Activated CD4-positive, alpha-beta T cell treated with anti-CD3 and anti-CD28 coated beads, Interleukin-2, amount 50 U/mL, for 24 hours (primary cell): ENCODE results near the gene NR2C2.
A peak's percentile ranks its signal among the peaks of the same experiment; 100 is the strongest.
"Not testable (repeated sequence)": the region's sequence is repeated elsewhere in the genome, so short reads cannot be mapped to it uniquely, and the experiment has no call there.

Experiments
- DNase-seq, 2 donors: peaks; one replicate each; pipeline ENCODE4 v3.0.0-alpha.2; 2020; ENCODE audit warnings: low read depth in 1 of 2, low spot score in 1 of 2

Gene NR2C2

DNA sequence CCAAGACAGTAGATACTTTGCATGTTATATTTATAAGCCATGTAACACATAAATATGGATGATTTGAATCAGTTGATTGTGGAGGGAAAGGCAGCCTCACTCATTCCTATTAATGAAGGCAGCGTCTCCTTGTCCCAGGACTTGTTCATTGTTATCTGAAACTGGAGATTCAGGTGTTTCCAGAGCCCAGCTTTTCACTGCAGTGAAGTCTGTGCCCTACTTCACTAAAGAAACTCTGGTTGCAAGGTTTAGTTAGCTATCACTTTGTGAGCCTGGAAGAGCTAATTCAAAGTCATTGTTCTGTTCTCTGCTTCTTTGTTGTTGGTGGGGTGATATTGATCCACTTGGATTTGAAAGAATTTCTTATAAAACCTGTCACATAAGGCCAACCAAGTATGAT lies 9.8 kb downstream of the NR2C2 start:
- no peak for DNase-seq

- no peak for DNase-seq
These were observed 10.5 kb downstream of the NR2C2 start for GRCh38 chr3:14957925-14958324.

DNA sequence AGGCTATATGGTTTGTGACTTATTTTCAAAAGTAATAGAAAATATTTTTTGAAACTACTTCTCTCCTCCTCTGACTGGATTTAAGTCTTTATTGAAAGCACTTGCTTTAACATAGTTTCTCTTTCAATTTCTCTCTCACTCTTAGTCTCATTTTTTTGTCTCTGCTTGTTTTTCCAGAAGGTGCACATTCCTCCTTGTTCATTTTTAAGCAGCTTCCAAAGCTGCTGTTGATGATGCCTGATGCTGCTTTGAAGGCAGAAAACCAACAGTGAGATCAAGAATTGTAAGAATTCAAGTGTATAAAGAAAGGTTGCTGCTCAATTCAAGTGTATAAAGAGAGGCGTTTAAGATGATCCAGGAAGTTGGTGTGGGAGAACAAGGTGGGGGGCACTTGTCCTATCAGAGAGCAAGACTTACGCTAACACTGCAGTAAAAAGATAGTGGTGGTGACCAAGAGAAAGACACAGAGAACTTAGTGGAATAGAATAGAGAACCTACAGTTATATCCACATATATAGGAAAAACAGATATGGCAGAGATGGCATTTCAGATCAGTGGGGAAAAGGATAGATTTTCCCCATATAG lies 12.1 kb downstream of the NR2C2 start:
- DNase-seq = no peak

DNA sequence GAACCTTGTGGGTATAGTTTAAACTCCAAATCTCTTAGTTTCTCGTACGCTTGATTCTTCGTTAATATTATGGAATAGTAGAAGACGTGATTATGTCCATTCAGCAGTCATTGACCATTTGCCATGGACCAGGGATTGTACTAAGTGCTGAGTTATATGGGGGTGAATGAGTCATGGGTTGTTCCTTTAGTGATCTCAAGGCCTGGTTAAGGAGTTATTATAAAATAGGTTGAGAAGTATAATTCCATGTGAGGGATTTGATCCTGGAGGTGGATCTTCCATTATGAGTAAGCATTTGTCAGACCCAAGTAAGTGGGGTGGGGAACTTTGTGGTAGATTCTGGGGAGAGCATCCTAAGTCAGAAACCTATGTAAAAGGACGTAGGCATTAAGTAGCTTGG lies 15.4 kb downstream of the NR2C2 start:
- DNase-seq = no peak

- DNase-seq = no peak
These were observed 19.9 kb downstream of the NR2C2 start for GRCh38 chr3:14967285-14967684.

GRCh38 chr3:14969671-14970070 lies 22.3 kb downstream of the NR2C2 start:
- DNase-seq = no peak

DNA sequence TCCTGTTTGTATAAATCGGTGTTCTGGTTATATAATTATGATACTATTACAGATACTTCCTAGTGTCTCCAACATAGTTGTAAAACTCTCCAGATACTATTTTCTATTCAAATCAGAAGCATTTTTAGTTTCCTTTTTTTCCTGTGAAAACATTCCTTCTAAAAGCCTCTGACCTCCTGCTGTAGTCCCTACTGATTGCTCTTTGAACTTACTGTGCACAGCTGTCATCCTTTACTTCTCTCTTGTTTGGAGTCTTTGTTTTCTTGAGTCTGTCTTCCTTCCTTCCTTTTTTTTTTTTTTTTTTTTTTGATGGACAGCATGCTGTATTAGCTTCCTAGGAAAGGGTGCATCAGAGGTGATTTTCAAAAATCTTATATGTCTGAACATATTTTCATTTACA lies 28.9 kb downstream of the NR2C2 start:
- DNase-seq = no peak

DNA sequence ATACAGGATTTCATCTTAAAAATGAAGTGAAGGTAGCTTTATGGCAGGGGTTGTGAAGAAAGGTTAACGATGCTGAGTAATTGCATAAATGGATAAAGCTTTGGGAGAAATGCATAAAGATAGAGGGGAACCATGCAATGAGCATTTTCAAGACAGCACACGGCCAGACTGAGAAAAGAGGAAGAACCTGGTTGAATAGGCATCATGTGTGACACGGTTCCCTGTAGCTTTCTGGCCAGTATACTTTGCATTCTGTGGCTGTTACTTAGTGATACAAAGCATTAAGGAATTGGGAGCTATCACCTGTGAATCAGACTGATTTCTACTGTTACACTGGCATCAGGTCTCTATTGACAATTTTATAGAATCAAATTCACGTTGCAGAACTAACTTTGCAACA lies 33.3 kb downstream of the NR2C2 start:
- DNase-seq = no peak

DNA sequence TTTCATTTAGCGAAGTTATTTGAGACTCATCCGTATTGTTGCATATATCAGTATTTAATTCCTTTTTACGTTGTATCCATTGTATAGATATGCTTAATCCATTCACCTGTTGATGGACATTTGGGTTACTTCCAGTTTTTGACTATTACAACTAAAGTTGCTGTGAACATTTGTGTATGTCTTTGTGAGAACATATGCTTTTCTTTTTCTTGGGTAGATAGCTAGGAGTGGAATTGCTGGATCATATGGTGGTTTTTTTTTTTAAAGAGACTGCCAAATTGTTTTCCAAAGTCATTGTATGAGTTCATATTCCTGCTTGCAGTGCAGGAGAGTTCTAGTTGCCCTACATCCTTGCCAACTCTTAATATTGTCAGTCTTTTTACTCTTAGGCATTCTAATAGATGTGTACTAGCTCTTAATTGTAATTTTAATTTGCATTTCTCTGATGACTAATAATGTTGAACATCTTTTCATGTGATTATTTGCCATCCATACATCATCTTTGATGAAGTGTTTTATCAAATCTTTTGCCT lies 37.3 kb downstream of the NR2C2 start:
- DNase-seq = no peak

DNA sequence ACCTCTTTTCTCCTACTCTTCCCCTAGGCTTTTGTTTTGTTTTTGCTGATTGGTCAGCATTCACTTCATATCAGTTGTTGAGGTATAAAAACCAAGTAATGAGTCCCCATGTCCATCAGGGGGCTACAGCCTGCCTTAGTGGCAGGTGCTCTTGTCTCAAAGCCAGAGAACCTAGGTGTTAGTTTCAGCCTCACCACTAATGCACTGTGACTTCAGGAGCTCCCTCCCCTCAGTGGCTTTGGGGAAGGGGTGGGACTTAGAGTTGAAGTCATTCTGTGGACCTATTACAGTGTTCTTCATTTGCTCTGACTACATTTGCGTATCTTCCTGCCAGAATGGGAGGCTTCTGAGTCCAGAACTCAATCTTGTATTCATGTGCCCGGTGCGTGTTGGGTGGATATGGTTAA lies 41.6 kb downstream of the NR2C2 start:
- DNase-seq = peak in 1 of 2 donors; percentile 18

DNA sequence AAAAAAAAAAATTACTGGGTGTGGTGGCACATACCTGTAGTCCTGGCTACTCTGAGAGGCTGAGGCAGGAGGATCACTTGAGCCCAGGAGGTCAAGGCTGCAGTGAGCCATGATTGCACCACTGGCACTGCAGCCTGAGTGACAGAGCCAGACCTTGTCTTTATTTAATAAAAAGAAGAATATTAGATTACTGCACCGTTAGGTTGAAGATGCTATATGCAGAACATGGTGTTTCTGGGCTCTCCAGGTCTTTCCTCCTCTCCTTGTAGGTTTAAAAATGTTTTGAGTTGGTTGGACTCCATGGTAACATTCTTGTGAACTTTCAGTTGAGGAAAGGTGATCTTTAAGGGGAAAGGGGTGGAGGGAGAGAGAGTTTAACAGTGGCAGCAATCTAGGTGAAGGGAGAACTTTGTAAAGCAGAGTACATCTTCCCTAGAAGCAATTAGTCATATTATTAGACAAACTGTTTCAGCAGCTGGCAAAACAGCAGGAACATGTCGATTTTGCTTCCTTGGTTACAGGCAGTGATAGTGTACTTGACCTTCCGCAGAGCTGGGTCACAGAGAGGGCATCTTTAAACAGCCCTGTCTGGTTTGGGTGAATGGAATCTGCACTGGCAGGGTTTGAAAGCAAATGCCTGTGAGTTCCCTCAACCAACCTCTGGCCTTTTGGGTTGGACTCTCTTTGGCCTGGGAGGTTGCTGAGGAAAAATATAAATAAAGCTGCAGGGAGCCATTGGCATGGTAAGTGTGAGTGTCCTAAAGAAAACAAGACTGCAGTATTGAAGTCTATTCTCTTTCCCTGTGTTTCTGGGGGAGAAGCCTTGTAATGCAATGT lies 42.8 kb downstream of the NR2C2 start:
- DNase-seq = no peak

DNA sequence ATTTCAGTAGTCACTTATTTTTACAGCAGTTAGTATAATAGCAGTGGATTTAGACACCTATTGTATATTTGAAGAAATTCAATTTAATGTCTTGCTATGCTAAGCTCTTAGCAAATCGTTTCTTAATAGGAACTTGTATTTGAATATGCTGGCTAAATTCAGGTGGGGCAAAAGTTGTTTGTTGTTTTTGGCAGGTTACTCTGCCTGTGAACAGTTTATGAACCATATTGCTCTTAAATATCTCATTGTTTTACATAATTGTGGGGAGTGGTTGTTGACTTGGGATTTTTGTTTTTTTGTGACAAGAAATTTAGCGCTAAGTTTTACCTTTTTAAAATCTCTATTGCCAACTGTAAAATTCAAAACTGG lies 43.4 kb downstream of the NR2C2 start:
- no peak for DNase-seq

DNA sequence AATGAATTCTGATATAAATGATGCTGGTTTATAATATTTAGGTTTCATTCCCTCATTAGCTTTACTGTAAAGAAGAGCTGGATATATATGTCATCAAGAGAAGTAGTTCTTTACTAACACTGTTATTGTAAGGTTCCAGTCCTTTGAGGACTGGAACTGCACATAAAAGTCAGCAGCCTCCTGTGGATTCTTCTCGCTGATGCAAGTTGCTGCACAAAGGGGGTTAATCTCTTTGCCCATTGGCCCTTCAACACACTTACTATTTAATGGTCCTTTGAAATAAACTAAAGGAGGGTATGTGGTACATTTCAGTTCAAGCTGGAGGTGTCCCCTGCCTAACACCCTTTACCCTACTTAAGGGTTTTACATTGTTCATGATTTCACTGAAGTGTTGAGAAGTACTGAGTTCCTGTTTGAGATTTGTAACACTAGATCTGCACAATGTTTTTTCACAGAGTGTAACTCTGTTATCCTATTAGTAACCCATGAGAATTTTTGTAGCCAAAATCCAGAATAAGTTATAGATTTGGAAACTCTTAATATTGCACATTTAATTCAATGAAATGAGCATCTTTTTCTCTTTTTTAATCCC lies 43.9 kb downstream of the NR2C2 start:
- DNase-seq = no peak

GRCh38 chr3:14991818-14992612 lies 44.6 kb downstream of the NR2C2 start:
- no peak for DNase-seq

DNA sequence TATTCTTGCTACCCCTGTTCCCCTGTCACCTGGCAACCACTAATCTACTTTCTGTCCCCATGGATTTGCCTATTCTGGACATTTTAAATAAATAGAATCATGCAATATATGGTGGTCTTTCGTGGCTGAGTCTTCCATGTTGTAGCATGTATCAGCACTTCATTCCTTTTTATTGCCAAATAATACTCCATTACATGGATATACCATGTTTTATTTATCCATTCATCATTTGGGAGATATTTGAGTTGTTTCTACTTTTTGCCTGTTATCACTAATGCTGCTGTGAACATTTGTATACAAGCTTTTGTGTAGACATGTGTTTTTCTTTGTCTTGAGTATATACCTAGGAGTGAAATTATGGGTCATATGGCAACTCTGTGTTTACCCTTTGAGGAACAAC lies 50.6 kb downstream of the NR2C2 start:
- DNase-seq = no peak

DNA sequence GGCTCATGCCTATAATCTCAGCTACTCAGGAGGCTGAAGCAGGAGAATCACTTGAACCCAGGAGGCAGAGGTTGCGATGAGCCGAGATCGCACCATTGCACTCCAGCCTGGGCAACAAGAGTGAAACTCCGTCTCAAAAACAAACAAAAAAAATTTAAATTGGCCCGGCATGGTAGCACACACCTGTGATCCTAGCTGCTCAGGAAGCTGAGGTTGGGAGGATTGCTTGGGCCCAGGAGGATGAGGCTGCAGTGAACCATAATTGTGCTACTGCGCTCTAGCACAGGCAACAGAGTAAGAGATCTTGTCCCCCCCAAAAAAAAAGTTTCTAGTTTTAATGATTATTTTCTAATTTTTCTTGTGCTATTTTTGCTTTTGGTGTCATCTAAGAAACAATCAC lies 51.8 kb downstream of the NR2C2 start:
- not testable (repeated sequence) for DNase-seq

GRCh38 chr3:15007681-15008141 lies 60.3 kb downstream of the NR2C2 start:
- DNase-seq = no peak

DNA sequence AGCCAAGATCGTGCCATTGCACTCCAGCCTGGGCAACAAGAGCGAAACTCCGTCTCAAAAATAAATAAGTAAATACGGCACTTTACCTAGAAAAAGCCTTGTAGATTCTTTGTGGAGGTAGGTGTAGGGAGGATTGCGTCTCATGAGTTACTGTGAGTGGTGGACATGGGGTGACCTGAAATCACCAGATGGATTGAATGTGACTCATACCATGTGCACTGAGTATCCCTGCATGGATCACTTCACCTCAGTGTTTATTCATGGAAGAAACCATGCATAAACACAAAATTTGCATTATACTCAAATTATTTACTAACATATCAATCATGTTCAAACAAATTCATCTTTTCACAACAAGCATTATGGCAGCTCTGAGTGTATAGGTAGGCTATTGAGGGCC lies 61.8 kb downstream of the NR2C2 start:
- DNase-seq = no peak

DNA sequence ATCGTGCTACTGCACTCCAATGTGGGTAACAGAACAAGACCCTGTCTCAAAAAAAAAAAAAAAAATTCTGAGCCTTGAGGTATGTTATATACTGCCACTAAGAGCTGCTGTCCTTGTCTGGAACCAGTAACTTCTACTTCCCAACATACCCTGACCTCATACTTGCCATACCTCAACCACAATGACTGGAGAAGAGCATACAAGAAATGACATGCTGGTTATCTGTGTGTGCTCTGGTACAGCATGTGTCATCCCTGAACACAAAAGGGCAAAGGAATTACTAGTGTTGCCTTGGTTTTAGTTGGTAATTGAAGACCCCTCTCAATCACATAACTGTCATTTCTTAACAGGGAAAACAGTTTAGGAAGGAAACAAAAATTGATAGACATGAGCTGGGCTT lies 63.3 kb downstream of the NR2C2 start:
- DNase-seq = no peak

DNA sequence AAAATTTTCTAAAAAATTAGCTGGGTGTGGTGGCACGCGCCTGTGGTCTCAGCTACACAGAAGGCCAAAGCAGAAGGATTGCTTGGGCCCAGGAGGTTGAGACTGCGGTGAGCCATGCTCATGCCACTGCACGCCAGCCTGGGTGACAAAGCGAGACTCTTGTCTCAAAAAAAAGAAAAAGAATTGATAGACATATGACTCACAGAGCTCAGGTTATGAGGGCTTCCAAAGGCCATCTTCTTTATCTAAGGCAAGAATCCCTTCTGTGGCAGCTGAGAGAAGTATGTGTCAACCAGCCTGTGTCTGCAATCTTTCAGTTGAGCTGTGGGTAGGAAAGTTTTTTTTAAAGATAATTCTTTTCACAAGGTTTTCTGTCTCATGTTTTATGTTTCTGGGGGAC lies 63.8 kb downstream of the NR2C2 start:
- DNase-seq = no peak

DNA sequence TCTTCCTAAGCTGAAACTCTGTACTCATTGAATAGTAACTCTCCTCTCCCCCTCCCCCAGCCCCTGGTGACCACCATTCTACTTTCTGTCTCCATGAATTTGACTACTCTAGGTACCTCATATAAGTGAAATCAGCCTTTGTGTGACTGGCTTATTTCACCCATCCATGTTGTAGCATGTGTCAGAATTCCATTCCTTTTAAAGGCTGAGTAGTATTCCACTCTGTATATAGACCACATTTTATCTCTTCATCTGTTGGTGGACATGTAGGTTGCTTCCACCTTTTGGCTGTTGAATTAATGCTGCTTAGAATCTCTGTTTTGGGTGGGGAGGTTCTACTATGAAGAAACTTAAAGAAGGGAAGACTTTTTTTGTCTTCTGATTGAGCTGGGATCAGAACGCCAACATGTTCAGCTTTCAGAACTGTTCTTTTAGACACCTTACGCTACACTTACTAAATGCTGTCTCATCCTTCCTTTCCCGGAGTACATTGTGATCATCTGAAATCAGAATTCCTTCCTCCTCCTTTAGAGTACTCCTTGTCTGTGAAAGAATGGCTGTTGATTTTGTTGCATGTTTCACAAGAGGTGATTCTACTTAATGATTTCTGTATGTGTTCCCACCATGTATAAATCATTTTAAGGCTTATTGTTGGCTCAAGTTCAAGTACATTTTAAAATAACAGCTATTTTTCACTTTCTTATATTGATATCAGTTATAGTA lies 67.4 kb downstream of the NR2C2 start:
- no peak for DNase-seq
